Right lobe of liver (tissue), 6 donors: ENCODE data around the gene CHD9NB. TPM values are rescaled to one million over a fixed set of nuclear protein-coding genes. Genes with fewer than 3 reads are reported as not detected.
"Not testable (repeated sequence)": the region's sequence is repeated elsewhere in the genome, so short reads cannot be mapped to it uniquely, and the experiment has no call there.

Source experiments
- ATAC-seq, 4 donors: fragments of 200-7000 bp; cut with Tn5 transposase; one replicate each; pipeline ENCODE4 v1.9.1; 2020; ENCODE audit warnings: mild to moderate bottlenecking in 4 of 4, moderate library complexity in 4 of 4
- DNase-seq, 3 donors: peaks; one replicate each; pipeline ENCODE4 v3.0.0-alpha.2; 2020
- H3K27ac ChIP-seq, 3 donors: fragments of 200-600 bp; one replicate each; pipeline ENCODE4 v1.8.0; 2022
- H3K27me3 ChIP-seq, 2 donors: fragments of 200-600 bp; one replicate each; pipeline ENCODE4 v1.8.0; 2022
- H3K36me3 ChIP-seq, 4 donors: fragments of 200-600 bp; sonication (generic) in 1 of 4; one replicate each; pipeline versions ENCODE4 v1.5.1 to v1.8.0; 2017 to 2022; ENCODE audit warnings: control low read depth in 1 of 4
- H3K4me1 ChIP-seq, 4 donors: fragments of 200-600 bp; sonication (generic) in 1 of 4; one replicate each; pipeline versions ENCODE4 v1.5.1 to v1.8.0; 2017 to 2022; ENCODE audit warnings: control low read depth in 1 of 4
- H3K4me3 ChIP-seq, 3 donors: fragments of 200-600 bp; one replicate each; pipeline ENCODE4 v1.8.0; 2022
- H3K9me3 ChIP-seq, 4 donors: fragments of 200-600 bp; sonication (generic) in 1 of 4; one replicate each; pipeline versions ENCODE4 v1.5.1 to v1.8.0; 2017 to 2022; ENCODE audit warnings: control low read depth in 1 of 4
- CTCF ChIP-seq, 4 donors: fragments of 200-600 bp in 3 of 4; fragments of 450-650 bp in 1 of 4; IDR thresholded peaks; one replicate each; pipeline versions ENCODE4 v1.5.1 to v1.8.0; 2016 to 2022; ENCODE audit warnings: antibody characterized with exemption in 4 of 4, mild to moderate bottlenecking in 2 of 4
- POLR2A ChIP-seq: fragments of 450-650 bp; IDR thresholded peaks from one replicate; pipeline ENCODE4 v1.6.1; 2017; ENCODE audit warnings: antibody characterized with exemption, mild to moderate bottlenecking
- WGBS: methylation state at CpG from one replicate; pipeline ENCODE4 v1.1.6; 2018; ENCODE audit warnings: low coverage, low lambda C conversion rate; ENCODE audit not compliant: insufficient coverage; ENCODE audit errors: missing lambda C conversion rate; 5-methylcytosine and 5-hydroxymethylcytosine counted together
- intact Hi-C, 2 donors: fragments of 100-400 bp; cut with DNase I; formaldehyde crosslinking; loops; one replicate each; pipeline versions ENCODE4 v1.11.2 to v1.14.1; 2022
- total RNA-seq, 6 experiments: library from RNA; depleted of rRNA in 2 of 6; stranded (reverse); fragments of >200 nt in 2 of 6; fragmentation: NEBNext Ultra II Directional in 3 of 6; extraction: Animal tissue kit (Norgen Biotek cat#: 25700) in 3 of 6; gene quantifications; one replicate each; pipeline versions ENCODE4 v1.1.0 to v1.2.4, GENCODE V29; 2016 to 2023
- donor health status: DM: no; HTN: yes; CAD: no.
- donor health status: DM: no; HTN: no; CAD: no.
- donor health status: DM: no; HTN: no; CAD: no.
- donor health status: DM: no; HTN: yes; CAD: no.
- donor health status: DM: no; HTN: yes; CAD: no.

CHD9NB gene
- total RNA-seq, 6 experiments from 2014 or later = 0.25 to 0.59 (median 0.39) TPM; not detected in 2

GRCh38 chr16:53048139-53048915 is 4.4 kb downstream of the CHD9NB start:
- intact Hi-C loops = no loop called here
- no peaks in the 10 kb centered on the region for H3K36me3 ChIP-seq
- H3K9me3 ChIP-seq = no peaks in the 10 kb centered on the region
- ATAC-seq = peak; percentile 79 to 85 (median 82)
- peak overlapping the region; percentile 5 to 70 (median 54) for H3K27ac ChIP-seq
- H3K4me1 ChIP-seq = peaks cover 0 to 19% (median 5%) of the 10 kb centered on the region in 4 donors
- TF ChIP-seq POLR2A (no peak), CTCF (IDR thresholded peaks at IDR 0.05) (no peak)
- DNase-seq = peak; percentile 48 to 79 (median 67)
- WGBS = 35% methylated on average over 4 of the region's 4 CpGs
- no peak overlapping the region for H3K4me3 ChIP-seq
- no peaks in the 10 kb centered on the region for H3K27me3 ChIP-seq

DNA sequence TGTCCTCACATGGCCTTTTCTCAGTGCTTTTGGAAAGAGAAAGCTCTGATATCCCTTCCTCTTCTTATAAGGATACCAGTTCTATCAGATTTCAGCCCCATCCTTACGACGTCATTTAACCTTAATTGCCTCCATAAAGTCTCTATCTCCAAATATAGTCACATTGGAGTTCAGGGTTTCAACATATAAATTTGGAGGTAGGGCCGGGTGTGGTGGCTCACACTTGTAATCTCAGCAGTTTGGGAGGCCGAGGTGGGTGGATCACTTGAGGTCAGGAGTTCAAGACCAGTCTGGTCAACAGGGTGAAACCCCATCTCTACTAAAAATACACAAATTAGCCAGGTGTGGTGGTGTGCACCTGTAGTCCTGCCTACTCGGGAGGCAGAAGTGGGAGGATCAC is 5.2 kb downstream of the CHD9NB start:
- ATAC-seq, H3K4me3 ChIP-seq, intact Hi-C loops, H3K36me3 ChIP-seq, H3K27me3 ChIP-seq, DNase-seq, H3K9me3 ChIP-seq: not testable (repeated sequence)
- peaks cover 0 to 15% (median 5%) of the 10 kb centered on the region in 4 donors for H3K4me1 ChIP-seq
- WGBS = 80% methylated on average over 5 of the region's 5 CpGs
- peak overlapping the region in 2 of 3 donors; percentile 5 to 70 for H3K27ac ChIP-seq

GRCh38 chr16:53045341-53046220 is 7.1 kb downstream of the CHD9NB start:
- intact Hi-C loops = no loop called here
- ATAC-seq (no peak), DNase-seq (no peak)
- H3K36me3 ChIP-seq = no peaks in the 10 kb centered on the region
- no peak overlapping the region for H3K27ac ChIP-seq
- no peak overlapping the region for H3K4me3 ChIP-seq
- 68% methylated on average over 5 of the region's 6 CpGs for WGBS
- no peaks in the 10 kb centered on the region for H3K27me3 ChIP-seq
- peaks cover 0 to 11% (median 2%) of the 10 kb centered on the region in 4 donors for H3K4me1 ChIP-seq
- no peaks in the 10 kb centered on the region for H3K9me3 ChIP-seq
- TF ChIP-seq POLR2A (no peak), CTCF (IDR thresholded peaks at IDR 0.05) (no peak)

GRCh38 chr16:53043986-53044601 is 8.6 kb downstream of the CHD9NB start:
- intact Hi-C loops = no loop called here
- ATAC-seq = peak in 1 of 4 donors; percentile 8
- DNase-seq = no peak
- Histone ChIP-seq H3K9me3 (no peaks in the 10 kb centered on the region), H3K36me3 (no peaks in the 10 kb centered on the region), H3K4me1 (peaks cover 0 to 11% (median 2%) of the 10 kb centered on the region in 4 donors), H3K4me3 (no peak overlapping the region), H3K27me3 (no peaks in the 10 kb centered on the region), H3K27ac (no peak overlapping the region)
- no peak for TF ChIP-seq POLR2A
- no peak for TF ChIP-seq CTCF (IDR thresholded peaks at IDR 0.05)
- 43% methylated on average over 3 of the region's 11 CpGs for WGBS
